ENCODE results near the gene TMBIM1.
A peak's percentile ranks its signal among the peaks of the same experiment; 100 is the strongest.

TMBIM1 gene

GRCh38 chr2:218259099-218259961 lies 33.0 kb downstream of the TMBIM1 start:
- H3K27me3 Mint-ChIP-seq = no peaks in the 10 kb centered on the region
- peak overlapping the region; percentile 81 for H3K27ac Mint-ChIP-seq
- H3K9me3 Mint-ChIP-seq = no peaks in the 10 kb centered on the region
- H3K36me3 Mint-ChIP-seq (ENCODE audit: low read depth) = peaks cover 45% of the 10 kb centered on the region
- intact Hi-C loops (cut with micrococcal nuclease) = loop anchor here (5.0 kb wide), 1 partner anchor 42 kb away; the partner anchor contains the start of gene ARPC2
- peaks cover 95% of the 10 kb centered on the region for H3K4me1 Mint-ChIP-seq (ENCODE audit: low read depth)
- H3K4me3 Mint-ChIP-seq = no peak overlapping the region

GRCh38 chr2:218257390-218257981 lies 34.8 kb downstream of the TMBIM1 start:
- H3K36me3 Mint-ChIP-seq (ENCODE audit: low read depth) = peaks cover 45% of the 10 kb centered on the region
- intact Hi-C loops (cut with micrococcal nuclease) = loop anchor here (5.0 kb wide), 1 partner anchor 40 kb away; the partner anchor contains the start of gene ARPC2
- peaks cover 95% of the 10 kb centered on the region for H3K4me1 Mint-ChIP-seq (ENCODE audit: low read depth)
- H3K27ac Mint-ChIP-seq = peak overlapping the region; percentile 81
- H3K27me3 Mint-ChIP-seq = no peaks in the 10 kb centered on the region
- no peaks in the 10 kb centered on the region for H3K9me3 Mint-ChIP-seq
- no peak overlapping the region for H3K4me3 Mint-ChIP-seq

- H3K36me3 Mint-ChIP-seq (ENCODE audit: low read depth) = peaks cover 51% of the 10 kb centered on the region
- intact Hi-C loops (cut with micrococcal nuclease) = loop anchor here (5.0 kb wide), 1 partner anchor 39 kb away; the partner anchor contains the start of gene ARPC2
- H3K27ac Mint-ChIP-seq = peak overlapping the region; percentile 81
- no peaks in the 10 kb centered on the region for H3K9me3 Mint-ChIP-seq
- H3K4me1 Mint-ChIP-seq (ENCODE audit: low read depth) = peaks cover 95% of the 10 kb centered on the region
- H3K4me3 Mint-ChIP-seq = no peak overlapping the region
- H3K27me3 Mint-ChIP-seq = no peaks in the 10 kb centered on the region
Observed at GRCh38 chr2:218256612-218257350, 35.5 kb downstream of the TMBIM1 start.

GRCh38 chr2:218255446-218255845 lies 36.9 kb downstream of the TMBIM1 start:
- Mint-ChIP-seq H3K27ac (peak overlapping the region; percentile 81), H3K4me1 (ENCODE audit: low read depth) (peaks cover 95% of the 10 kb centered on the region), H3K36me3 (ENCODE audit: low read depth) (peaks cover 64% of the 10 kb centered on the region), H3K4me3 (no peak overlapping the region), H3K9me3 (no peaks in the 10 kb centered on the region), H3K27me3 (no peaks in the 10 kb centered on the region)
- intact Hi-C loops (cut with micrococcal nuclease) = loop anchor here (5.0 kb wide), 1 partner anchor 38 kb away; the partner anchor contains the start of gene ARPC2

- Mint-ChIP-seq H3K4me3 (no peak overlapping the region), H3K36me3 (ENCODE audit: low read depth) (peaks cover 86% of the 10 kb centered on the region), H3K27me3 (no peaks in the 10 kb centered on the region), H3K9me3 (no peaks in the 10 kb centered on the region), H3K4me1 (ENCODE audit: low read depth) (peaks cover 95% of the 10 kb centered on the region), H3K27ac (peak overlapping the region; percentile 81)
- intact Hi-C loops (cut with micrococcal nuclease) = no loop called here
Observed at GRCh38 chr2:218253232-218253625, 39.1 kb downstream of the TMBIM1 start.

- peaks cover 95% of the 10 kb centered on the region for H3K4me1 Mint-ChIP-seq (ENCODE audit: low read depth)
- peaks cover 92% of the 10 kb centered on the region for H3K36me3 Mint-ChIP-seq (ENCODE audit: low read depth)
- H3K27me3 Mint-ChIP-seq = no peaks in the 10 kb centered on the region
- peak overlapping the region; percentile 81 for H3K27ac Mint-ChIP-seq
- H3K4me3 Mint-ChIP-seq = peak overlapping the region; percentile 30
- H3K9me3 Mint-ChIP-seq = no peaks in the 10 kb centered on the region
- intact Hi-C loops (cut with micrococcal nuclease) = no loop called here
Observed at GRCh38 chr2:218252509-218253231, 39.6 kb downstream of the TMBIM1 start.

- no peaks in the 10 kb centered on the region for H3K27me3 Mint-ChIP-seq
- peaks cover 100% of the 10 kb centered on the region for H3K36me3 Mint-ChIP-seq (ENCODE audit: low read depth)
- peak overlapping the region; percentile 81 for H3K27ac Mint-ChIP-seq
- intact Hi-C loops (cut with micrococcal nuclease) = loop anchor here (5.0 kb wide), 1 partner anchor 62 kb away; no protein-coding TSS in a partner anchor
- H3K4me1 Mint-ChIP-seq (ENCODE audit: low read depth) = peaks cover 73% of the 10 kb centered on the region
- H3K4me3 Mint-ChIP-seq = no peak overlapping the region
- no peaks in the 10 kb centered on the region for H3K9me3 Mint-ChIP-seq
Observed at GRCh38 chr2:218249691-218250090, 42.6 kb downstream of the TMBIM1 start.

GRCh38 chr2:218245214-218245613 lies 47.1 kb downstream of the TMBIM1 start:
- H3K27me3 Mint-ChIP-seq = no peaks in the 10 kb centered on the region
- no peak overlapping the region for H3K4me3 Mint-ChIP-seq
- H3K36me3 Mint-ChIP-seq (ENCODE audit: low read depth) = peaks cover 100% of the 10 kb centered on the region
- peak overlapping the region; percentile 27 for H3K27ac Mint-ChIP-seq
- H3K9me3 Mint-ChIP-seq = no peaks in the 10 kb centered on the region
- peaks cover 37% of the 10 kb centered on the region for H3K4me1 Mint-ChIP-seq (ENCODE audit: low read depth)
- intact Hi-C loops (cut with micrococcal nuclease) = loop anchor here (5.0 kb wide), 1 partner anchor 58 kb away; no protein-coding TSS in a partner anchor

- Mint-ChIP-seq H3K4me3 (no peak overlapping the region), H3K9me3 (no peaks in the 10 kb centered on the region), H3K27ac (no peak overlapping the region), H3K27me3 (no peaks in the 10 kb centered on the region), H3K36me3 (ENCODE audit: low read depth) (peaks cover 100% of the 10 kb centered on the region), H3K4me1 (ENCODE audit: low read depth) (peaks cover 31% of the 10 kb centered on the region)
- intact Hi-C loops (cut with micrococcal nuclease) = loop anchor here (5.0 kb wide), 1 partner anchor 57 kb away; no protein-coding TSS in a partner anchor
Observed at GRCh38 chr2:218244665-218245064, 47.6 kb downstream of the TMBIM1 start.

- peaks cover 100% of the 10 kb centered on the region for H3K36me3 Mint-ChIP-seq (ENCODE audit: low read depth)
- H3K4me3 Mint-ChIP-seq = no peak overlapping the region
- H3K4me1 Mint-ChIP-seq (ENCODE audit: low read depth) = peaks cover 27% of the 10 kb centered on the region
- intact Hi-C loops (cut with micrococcal nuclease) = no loop called here
- H3K27ac Mint-ChIP-seq = no peak overlapping the region
- H3K9me3 Mint-ChIP-seq = no peaks in the 10 kb centered on the region
- H3K27me3 Mint-ChIP-seq = no peaks in the 10 kb centered on the region
Observed at GRCh38 chr2:218244204-218244603, 48.1 kb downstream of the TMBIM1 start.

GRCh38 chr2:218238887-218239286 lies 53.4 kb downstream of the TMBIM1 start:
- no peaks in the 10 kb centered on the region for H3K27me3 Mint-ChIP-seq
- H3K36me3 Mint-ChIP-seq (ENCODE audit: low read depth) = peaks cover 98% of the 10 kb centered on the region
- no peaks in the 10 kb centered on the region for H3K4me1 Mint-ChIP-seq (ENCODE audit: low read depth)
- H3K9me3 Mint-ChIP-seq = no peaks in the 10 kb centered on the region
- intact Hi-C loops (cut with micrococcal nuclease) = no loop called here
- H3K27ac Mint-ChIP-seq = no peak overlapping the region
- no peak overlapping the region for H3K4me3 Mint-ChIP-seq

- H3K27me3 Mint-ChIP-seq = no peaks in the 10 kb centered on the region
- intact Hi-C loops (cut with micrococcal nuclease) = no loop called here
- peaks cover 11% of the 10 kb centered on the region for H3K4me1 Mint-ChIP-seq (ENCODE audit: low read depth)
- no peaks in the 10 kb centered on the region for H3K9me3 Mint-ChIP-seq
- no peak overlapping the region for H3K27ac Mint-ChIP-seq
- H3K4me3 Mint-ChIP-seq = no peak overlapping the region
- H3K36me3 Mint-ChIP-seq (ENCODE audit: low read depth) = peaks cover 98% of the 10 kb centered on the region
Observed at GRCh38 chr2:218236829-218237228, 55.5 kb downstream of the TMBIM1 start.

GRCh38 chr2:218235017-218235416 lies 57.3 kb downstream of the TMBIM1 start:
- peaks cover 98% of the 10 kb centered on the region for H3K36me3 Mint-ChIP-seq (ENCODE audit: low read depth)
- H3K27me3 Mint-ChIP-seq = no peaks in the 10 kb centered on the region
- H3K27ac Mint-ChIP-seq = no peak overlapping the region
- intact Hi-C loops (cut with micrococcal nuclease) = no loop called here
- peaks cover 26% of the 10 kb centered on the region for H3K4me1 Mint-ChIP-seq (ENCODE audit: low read depth)
- no peaks in the 10 kb centered on the region for H3K9me3 Mint-ChIP-seq
- H3K4me3 Mint-ChIP-seq = no peak overlapping the region
